Activated T-helper 17 cell treated with anti-CD3 and anti-CD28 coated beads, Interleukin-2, amount 50 U/mL, for 72 hours (primary cell): ENCODE data around the gene LFNG. TPM values are rescaled to one million over a fixed set of nuclear protein-coding genes. Genes with fewer than 3 reads are reported as not detected.
A peak's percentile ranks its signal among the peaks of the same experiment; 100 is the strongest.
"Not testable (repeated sequence)": the region's sequence is repeated elsewhere in the genome, so short reads cannot be mapped to it uniquely, and the experiment has no call there.

Experiments
- ATAC-seq: fragments of 150-1000 bp; cut with Tn5 transposase; replicated peaks from 2 replicates; pipeline ENCODE4 v1.10.0; 2021; ENCODE audit warnings: mild to moderate bottlenecking, moderate library complexity
- H3K27ac Mint-ChIP-seq: one replicate; pipeline ENCODE4 v1.8.0; 2022; ENCODE audit warnings: mixed read lengths
- H3K27me3 Mint-ChIP-seq: one replicate; pipeline ENCODE4 v1.8.0; 2022; ENCODE audit warnings: mixed read lengths
- H3K36me3 Mint-ChIP-seq: one replicate; pipeline ENCODE4 v1.8.0; 2022; ENCODE audit warnings: low read depth, mild to moderate bottlenecking, mixed read lengths
- H3K4me1 Mint-ChIP-seq: one replicate; pipeline ENCODE4 v1.8.0; 2022; ENCODE audit warnings: mixed read lengths
- H3K4me3 Mint-ChIP-seq: one replicate; pipeline ENCODE4 v1.8.0; 2022; ENCODE audit warnings: mild to moderate bottlenecking, mixed read lengths
- H3K9me3 Mint-ChIP-seq: one replicate; pipeline ENCODE4 v1.8.0; 2022; ENCODE audit warnings: mixed read lengths
- total RNA-seq, 2 donors: library from RNA; stranded (reverse); gene quantifications; one replicate each; pipeline ENCODE4 v1.2.3, GENCODE V29; 2022

The LFNG gene
- total RNA-seq, 2 donors from 2014 or later = 42.6 to 48.8 TPM

- ATAC-seq = no peak
- H3K9me3 Mint-ChIP-seq = no peaks in the 10 kb centered on the region
- peak overlapping the region; percentile 87 for H3K4me3 Mint-ChIP-seq
- no peaks in the 10 kb centered on the region for H3K27me3 Mint-ChIP-seq
- peaks cover 50% of the 10 kb centered on the region for H3K36me3 Mint-ChIP-seq
- peaks cover 20% of the 10 kb centered on the region for H3K4me1 Mint-ChIP-seq
- H3K27ac Mint-ChIP-seq = no peak overlapping the region
These were observed 4.6 kb downstream of the LFNG start for GRCh38 chr7:2523941-2524807.

DNA sequence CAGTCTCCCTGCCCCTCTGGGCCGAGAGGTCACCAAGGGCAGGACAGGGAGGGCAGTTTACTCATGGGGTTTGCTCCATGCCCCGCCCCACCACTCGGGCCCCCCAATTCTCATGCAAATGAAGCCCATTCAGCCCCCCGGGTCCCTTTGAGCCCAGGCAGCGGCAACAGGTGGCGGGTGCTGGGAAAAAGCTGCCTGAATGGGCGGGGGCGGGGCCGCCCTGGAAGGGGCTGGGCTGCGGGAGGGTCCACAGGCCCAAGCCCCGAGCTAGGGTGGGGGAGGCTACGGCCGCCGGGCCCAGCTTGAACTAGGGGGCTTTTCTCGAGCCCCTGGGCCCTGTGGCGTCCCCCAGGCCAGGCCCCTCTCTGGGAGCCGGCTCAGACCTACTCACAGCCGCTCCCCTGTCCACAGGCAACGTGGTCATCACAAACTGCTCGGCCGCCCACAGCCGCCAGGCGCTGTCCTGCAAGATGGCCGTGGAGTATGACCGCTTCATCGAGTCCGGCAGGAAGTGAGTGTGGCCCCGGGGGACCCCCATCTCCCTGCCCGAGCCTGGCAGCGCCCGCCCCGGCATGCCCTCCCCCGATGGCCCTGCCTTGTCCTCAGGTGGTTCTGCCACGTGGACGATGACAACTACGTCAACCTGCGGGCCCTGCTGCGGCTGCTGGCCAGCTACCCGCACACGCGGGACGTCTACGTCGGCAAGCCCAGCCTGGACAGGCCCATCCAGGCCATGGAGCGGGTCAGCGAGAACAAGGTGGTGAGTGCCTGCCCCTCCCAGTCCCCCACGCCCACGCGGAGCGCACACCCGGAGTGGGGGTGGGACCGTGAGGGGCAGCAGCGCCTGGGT lies 5.5 kb downstream of the LFNG start:
- peaks cover 20% of the 10 kb centered on the region for H3K4me1 Mint-ChIP-seq
- no peaks in the 10 kb centered on the region for H3K27me3 Mint-ChIP-seq
- no peaks in the 10 kb centered on the region for H3K9me3 Mint-ChIP-seq
- no peak for ATAC-seq
- H3K4me3 Mint-ChIP-seq = no peak overlapping the region
- no peak overlapping the region for H3K27ac Mint-ChIP-seq
- peaks cover 50% of the 10 kb centered on the region for H3K36me3 Mint-ChIP-seq

GRCh38 chr7:2525658-2526630 lies 6.4 kb downstream of the LFNG start:
- H3K36me3 Mint-ChIP-seq = peaks cover 41% of the 10 kb centered on the region
- H3K9me3 Mint-ChIP-seq = no peaks in the 10 kb centered on the region
- no peak for ATAC-seq
- no peaks in the 10 kb centered on the region for H3K27me3 Mint-ChIP-seq
- H3K27ac Mint-ChIP-seq = no peak overlapping the region
- peak overlapping the region; percentile 16 for H3K4me3 Mint-ChIP-seq
- peaks cover 20% of the 10 kb centered on the region for H3K4me1 Mint-ChIP-seq

DNA sequence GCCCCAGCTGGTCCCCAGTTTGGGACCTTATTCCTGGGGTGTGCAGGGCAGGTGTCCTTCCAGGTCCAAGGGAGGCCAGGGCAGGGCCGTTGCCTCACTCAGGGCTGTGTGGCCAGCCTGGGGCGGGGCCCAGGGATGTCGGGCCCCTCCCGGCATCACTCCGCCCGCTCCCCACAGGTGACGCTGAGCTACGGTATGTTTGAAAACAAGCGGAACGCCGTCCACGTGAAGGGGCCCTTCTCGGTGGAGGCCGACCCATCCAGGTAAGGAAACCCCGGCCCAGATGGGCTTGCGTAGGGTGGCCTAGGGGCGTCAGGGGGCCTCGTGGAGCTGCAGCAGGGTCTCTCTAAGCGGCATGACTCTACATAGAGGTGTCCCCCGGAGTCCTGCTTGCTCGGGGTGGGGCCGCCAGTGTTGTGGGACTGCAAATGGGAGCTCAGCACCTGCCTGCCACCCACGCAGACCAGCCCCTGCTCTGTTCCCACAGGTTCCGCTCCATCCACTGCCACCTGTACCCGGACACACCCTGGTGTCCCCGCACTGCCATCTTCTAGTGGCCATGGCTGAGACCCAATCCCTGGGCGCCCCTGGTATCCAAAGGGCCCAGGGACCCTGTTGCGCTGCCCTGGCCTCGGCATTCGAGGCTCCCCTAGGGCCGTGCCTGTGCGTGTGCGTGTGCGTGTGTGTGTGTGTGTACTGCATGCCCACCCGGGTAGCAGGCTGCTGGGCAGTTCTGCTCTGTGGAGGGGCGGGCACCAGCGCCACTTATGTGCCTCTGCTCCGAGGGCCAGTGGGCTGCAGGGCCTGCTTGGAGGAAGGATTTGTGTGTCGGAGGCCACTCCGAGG lies 7.3 kb downstream of the LFNG start:
- H3K36me3 Mint-ChIP-seq = peaks cover 36% of the 10 kb centered on the region
- no peak overlapping the region for H3K27ac Mint-ChIP-seq
- peak overlapping the region; percentile 74 for H3K4me3 Mint-ChIP-seq
- no peak for ATAC-seq
- H3K4me1 Mint-ChIP-seq = peaks cover 20% of the 10 kb centered on the region
- H3K27me3 Mint-ChIP-seq = no peaks in the 10 kb centered on the region
- no peaks in the 10 kb centered on the region for H3K9me3 Mint-ChIP-seq

DNA sequence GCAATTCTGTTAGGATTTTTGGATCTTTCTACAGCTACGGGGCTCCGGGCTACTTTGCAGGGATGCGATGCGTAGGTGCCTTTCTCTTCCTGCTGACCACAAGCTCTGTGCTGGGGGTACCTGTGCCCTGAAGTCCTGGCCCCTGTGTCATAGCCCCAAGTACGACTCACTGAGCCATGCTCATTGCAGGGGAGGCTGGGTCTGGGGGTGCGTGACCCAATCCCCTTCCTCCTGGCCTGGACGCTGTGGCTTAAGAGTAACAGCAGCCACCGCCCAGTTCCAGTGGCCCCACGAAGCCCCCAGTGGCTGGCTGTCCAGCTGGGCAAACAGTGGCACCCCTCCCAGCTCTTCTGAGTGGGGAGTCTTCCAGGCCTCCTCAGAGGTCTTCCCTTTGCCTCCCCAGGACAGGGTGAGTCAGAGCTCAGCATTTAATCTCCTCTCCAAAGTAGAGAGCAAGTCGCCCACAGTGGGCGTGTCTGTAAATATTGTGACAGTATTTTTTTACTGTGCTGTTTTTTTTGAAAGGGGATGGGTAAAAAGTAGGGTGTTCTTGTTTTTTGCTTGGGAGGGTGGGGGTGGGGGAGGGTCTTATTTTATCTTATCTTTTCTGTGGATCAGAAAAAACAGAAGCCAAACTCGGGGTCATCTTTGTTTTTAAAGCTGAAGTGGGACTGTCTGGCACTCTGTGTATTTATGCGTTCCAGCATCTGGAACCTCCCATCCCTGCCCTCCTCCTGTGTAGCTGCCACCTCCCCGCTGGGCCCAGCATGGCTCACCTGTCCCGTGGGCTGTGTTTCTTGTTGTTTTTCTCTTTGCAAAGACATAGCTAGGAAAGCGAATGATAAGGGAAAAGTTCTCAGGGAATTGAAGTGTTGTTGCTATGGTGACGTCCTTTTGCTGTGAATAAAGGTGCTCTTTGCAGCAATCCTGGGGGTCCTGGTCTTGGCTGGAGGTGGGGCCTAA lies 8.2 kb downstream of the LFNG start:
- peaks cover 30% of the 10 kb centered on the region for H3K36me3 Mint-ChIP-seq
- H3K9me3 Mint-ChIP-seq = no peaks in the 10 kb centered on the region
- H3K27ac Mint-ChIP-seq = peak overlapping the region; percentile 70
- no peaks in the 10 kb centered on the region for H3K27me3 Mint-ChIP-seq
- peak; percentile 22 for ATAC-seq
- peak overlapping the region; percentile 74 for H3K4me3 Mint-ChIP-seq
- peaks cover 18% of the 10 kb centered on the region for H3K4me1 Mint-ChIP-seq

GRCh38 chr7:2528481-2529095 lies 9.0 kb downstream of the LFNG start:
- Mint-ChIP-seq H3K27me3 (no peaks in the 10 kb centered on the region), H3K4me1 (peaks cover 14% of the 10 kb centered on the region), H3K4me3 (peak overlapping the region; percentile 74), H3K36me3 (peaks cover 24% of the 10 kb centered on the region), H3K9me3 (no peaks in the 10 kb centered on the region), H3K27ac (peak overlapping the region; percentile 70)
- no peak for ATAC-seq

- H3K27me3 Mint-ChIP-seq = no peaks in the 10 kb centered on the region
- no peaks in the 10 kb centered on the region for H3K9me3 Mint-ChIP-seq
- H3K36me3 Mint-ChIP-seq = peaks cover 24% of the 10 kb centered on the region
- H3K4me3 Mint-ChIP-seq = peak overlapping the region; percentile 74
- ATAC-seq = peak; percentile 78
- peaks cover 14% of the 10 kb centered on the region for H3K4me1 Mint-ChIP-seq
- H3K27ac Mint-ChIP-seq = peak overlapping the region; percentile 93
These were observed 9.8 kb downstream of the LFNG start for GRCh38 chr7:2529161-2530070.

GRCh38 chr7:2530071-2530987 lies 10.8 kb downstream of the LFNG start:
- no peaks in the 10 kb centered on the region for H3K9me3 Mint-ChIP-seq
- H3K4me1 Mint-ChIP-seq = peaks cover 14% of the 10 kb centered on the region
- no peaks in the 10 kb centered on the region for H3K27me3 Mint-ChIP-seq

DNA sequence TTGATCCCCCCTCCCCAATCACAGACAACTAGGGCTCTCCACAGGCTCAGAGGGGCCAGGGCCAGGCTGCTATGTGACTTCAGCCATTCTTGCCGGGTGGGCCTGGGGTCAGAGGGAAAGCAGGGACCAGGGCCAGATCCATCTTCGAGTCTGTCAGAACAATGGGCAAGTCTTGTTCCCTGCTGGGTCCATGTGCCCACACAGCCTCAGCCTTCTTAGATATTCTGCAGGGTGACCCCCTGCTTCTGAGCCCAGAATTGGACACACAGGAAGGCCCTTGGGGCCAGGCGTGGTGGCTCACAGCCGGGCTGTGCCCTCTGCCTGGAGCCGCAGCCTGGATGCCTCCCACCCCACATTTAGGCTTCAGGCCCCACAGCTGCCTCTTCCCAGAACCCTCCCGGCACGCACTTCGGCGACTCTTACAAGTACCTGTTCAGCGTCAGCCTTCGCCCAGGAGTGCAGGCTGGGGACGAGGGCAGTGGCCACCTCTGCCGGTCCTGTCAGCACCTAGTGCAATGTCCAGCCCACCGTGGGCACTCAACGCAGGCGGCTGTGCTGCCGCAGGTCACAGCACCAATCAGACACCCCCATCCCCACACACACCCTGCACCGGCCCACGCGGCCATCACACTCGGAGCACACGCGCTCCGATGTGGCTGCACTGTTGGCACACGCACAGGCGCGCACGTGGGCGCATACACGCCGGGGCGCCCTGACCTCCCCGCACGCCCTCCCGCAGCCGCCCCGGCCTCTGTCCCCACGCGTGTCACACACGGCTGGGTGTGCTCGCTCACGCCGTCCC lies 11.6 kb downstream of the LFNG start:
- peaks cover 14% of the 10 kb centered on the region for H3K4me1 Mint-ChIP-seq
- H3K27ac Mint-ChIP-seq = peak overlapping the region; percentile 93
- not testable (repeated sequence) for ATAC-seq, H3K9me3 Mint-ChIP-seq, H3K27me3 Mint-ChIP-seq
- H3K36me3 Mint-ChIP-seq = peaks cover 17% of the 10 kb centered on the region
- peak overlapping the region; percentile 74 for H3K4me3 Mint-ChIP-seq

More at GRCh38 chr7:2530071-2530987, 10.8 kb downstream of the LFNG start:
- peaks cover 24% of the 10 kb centered on the region for H3K36me3 Mint-ChIP-seq
- peak overlapping the region; percentile 74 for H3K4me3 Mint-ChIP-seq
- H3K27ac Mint-ChIP-seq = peak overlapping the region; percentile 93
- ATAC-seq = peak; percentile 71

- not testable (repeated sequence) for H3K4me3 Mint-ChIP-seq, ATAC-seq, H3K27me3 Mint-ChIP-seq, H3K9me3 Mint-ChIP-seq
- Mint-ChIP-seq H3K27ac (peak overlapping the region; percentile 41), H3K36me3 (peaks cover 13% of the 10 kb centered on the region), H3K4me1 (peaks cover 14% of the 10 kb centered on the region)
These were observed 12.2 kb downstream of the LFNG start for GRCh38 chr7:2531796-2532110.
